ENCODE data around the gene LGSN.
"Not testable (repeated sequence)": the region's sequence is repeated elsewhere in the genome, so short reads cannot be mapped to it uniquely, and the experiment has no call there.

GRCh38 chr6:63230027-63230426, 89.8 kb downstream of the LGSN start:
- TF ChIP-seq POLR2AphosphoS5 (IDR thresholded peaks at IDR 0.05; ENCODE audit: low read depth, low read length); ZNF513 (CRISPR knock-in tag; conservative IDR thresholded peaks at IDR 0.05); CTCF (CRISPR knock-in tag; IDR thresholded peaks at IDR 0.05); ZBTB43 (CRISPR knock-in tag; conservative IDR thresholded peaks at IDR 0.05); DRAP1 (CRISPR knock-in tag; IDR thresholded peaks at IDR 0.05); ZNF484 (CRISPR knock-in tag; IDR thresholded peaks at IDR 0.05; ENCODE audit: borderline replicate concordance, low read depth); POLR2A (IDR thresholded peaks at IDR 0.05; ENCODE audit: insufficient read depth in 1 of 2, low read depth in 2 of 2, low read length in 2 of 2): not testable (repeated sequence)

Measured in HepG2 (cell line).